Limb (tissue), 2 donors: ENCODE data around the gene MLH3.

ENCODE experiments used
- DNase-seq, 2 donors: peaks; one replicate each; pipeline ENCODE4 v3.0.0-alpha.2; 2016; ENCODE audit errors: extremely low spot score in 2 of 2

The MLH3 gene

DNA sequence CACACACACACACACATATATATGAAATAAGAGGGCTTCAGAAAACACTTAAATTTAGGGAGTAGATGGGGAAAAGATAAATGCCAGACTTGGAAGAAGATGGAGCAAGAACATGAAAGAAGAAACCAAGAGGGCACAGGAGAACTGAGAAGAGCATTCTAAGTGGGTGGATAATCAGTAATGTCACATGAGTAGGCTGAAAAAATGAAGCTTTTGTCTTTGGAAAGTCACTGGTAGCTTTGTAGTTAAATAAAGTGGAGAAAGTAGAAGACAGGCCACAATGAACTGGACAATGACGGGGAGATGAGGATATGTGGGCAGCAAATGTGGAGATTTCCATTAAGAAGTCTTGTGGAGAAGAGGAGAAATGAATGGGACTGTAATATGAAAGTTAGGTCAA, 15.9 kb upstream of the MLH3 start:
- no peak for DNase-seq

DNA sequence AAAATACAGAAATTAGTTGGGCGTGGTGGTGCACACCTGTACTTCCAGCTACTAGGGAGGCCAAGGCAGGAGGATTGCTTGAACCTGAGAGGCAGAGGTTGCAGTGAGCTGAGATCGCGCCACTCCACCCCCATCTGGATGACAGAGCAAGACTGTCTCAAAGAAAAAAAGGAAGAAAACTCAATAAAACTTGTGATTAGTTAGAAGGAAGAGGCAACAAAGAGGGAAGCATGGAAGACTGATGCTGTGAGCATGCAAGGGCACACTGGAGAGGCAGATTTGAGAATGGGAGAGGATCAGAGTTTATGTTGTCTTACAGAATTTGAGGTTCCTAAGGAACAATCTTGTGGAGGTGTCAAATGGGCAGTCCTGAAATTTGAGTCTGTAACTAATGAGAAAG, 15.4 kb upstream of the MLH3 start:
- DNase-seq = no peak

DNA sequence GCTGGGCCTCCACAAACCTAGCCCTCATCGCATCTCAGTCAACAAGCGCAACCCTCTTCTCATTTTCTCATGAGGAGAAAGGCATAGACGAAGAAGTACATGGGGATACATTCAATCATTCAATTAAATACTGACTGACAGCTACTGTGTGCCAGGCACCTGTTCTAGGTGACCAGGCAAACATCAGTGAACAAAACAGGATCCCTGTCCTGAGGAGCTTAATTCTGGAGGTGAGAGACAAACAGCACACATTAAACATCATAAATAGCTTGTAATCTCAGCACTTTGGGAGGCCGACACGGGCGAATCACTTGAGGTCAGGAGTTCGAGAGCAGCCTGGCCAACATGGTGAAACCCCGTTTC, 12.9 kb upstream of the MLH3 start:
- DNase-seq = no peak

DNA sequence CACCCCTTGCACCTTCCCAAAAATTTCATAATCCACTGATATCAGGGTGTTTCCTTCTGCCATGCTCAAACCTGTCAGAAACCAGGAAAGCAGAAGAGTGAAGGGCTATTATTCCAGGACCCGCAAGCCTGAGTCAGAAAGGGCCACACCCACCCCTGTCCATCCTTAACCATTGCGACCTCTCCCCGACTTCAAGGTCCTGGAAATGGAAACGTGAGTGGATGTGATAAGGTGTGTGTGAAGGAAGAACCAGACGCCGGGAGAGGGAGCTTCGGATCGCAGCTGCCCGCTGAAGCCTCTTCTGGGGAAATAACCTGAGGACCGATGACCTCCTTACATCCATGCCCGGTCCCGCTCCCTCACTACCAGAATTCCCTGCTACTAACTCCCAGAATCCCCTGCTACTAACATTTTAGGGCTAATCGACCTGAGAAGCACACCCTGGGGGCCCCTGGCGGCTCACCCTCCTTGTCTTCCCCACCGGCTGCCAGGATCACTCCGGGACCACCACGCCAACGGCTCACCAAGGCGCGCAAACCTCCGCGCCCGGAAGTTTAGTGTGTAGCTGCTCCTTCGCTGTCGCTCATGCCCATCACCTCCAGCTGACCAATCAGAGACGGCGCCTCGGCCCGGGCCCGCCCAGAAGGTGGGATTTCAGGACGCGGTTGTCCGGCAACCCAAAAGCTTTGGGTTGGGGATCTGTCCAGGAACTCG, 12.4 kb upstream of the MLH3 start, which contains the start of gene ACYP1:
ACYP1 (minus strand) TSS at position 534 of the 714 bp plus-strand sequence; CDS start at position 63, 471 bp downstream.
- peak; percentile 88 to 96 for DNase-seq

DNA sequence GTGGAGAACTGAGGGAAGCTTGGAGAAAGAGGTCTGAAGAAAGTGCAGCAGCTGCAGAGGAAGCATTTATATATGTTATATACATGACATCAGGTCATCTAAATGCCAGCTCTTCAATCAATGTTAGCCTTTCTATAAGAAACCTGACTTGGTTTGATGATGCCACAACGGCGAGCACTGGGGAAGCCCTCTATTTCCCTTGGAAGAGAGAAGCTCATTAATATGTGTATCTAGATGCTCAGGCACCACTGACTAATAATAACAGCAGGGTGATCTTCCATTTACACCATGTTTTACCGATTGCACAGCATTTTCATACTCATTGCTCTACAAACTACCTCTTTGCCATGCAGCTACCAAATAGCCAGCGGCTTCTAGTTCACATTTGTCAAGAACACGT, 11.7 kb upstream of the MLH3 start:
- DNase-seq = no peak

DNA sequence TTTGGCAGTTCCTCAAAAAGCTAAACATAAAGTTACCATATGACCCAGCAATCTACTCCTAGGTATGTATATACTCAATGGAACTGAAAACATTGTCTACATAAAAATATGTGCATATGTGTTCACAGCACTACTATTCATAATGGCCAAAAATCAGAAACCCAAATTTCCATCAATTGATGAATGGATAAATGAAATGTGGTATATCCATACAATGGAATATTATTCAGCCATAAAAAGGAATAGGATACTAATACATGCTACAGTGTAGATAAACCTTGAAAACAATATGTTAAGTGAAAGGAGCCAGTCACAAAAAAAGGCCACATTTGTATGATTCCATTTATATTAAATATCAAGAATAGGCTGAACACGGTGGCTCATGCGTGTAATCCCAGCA, 9.2 kb upstream of the MLH3 start:
- DNase-seq = no peak

DNA sequence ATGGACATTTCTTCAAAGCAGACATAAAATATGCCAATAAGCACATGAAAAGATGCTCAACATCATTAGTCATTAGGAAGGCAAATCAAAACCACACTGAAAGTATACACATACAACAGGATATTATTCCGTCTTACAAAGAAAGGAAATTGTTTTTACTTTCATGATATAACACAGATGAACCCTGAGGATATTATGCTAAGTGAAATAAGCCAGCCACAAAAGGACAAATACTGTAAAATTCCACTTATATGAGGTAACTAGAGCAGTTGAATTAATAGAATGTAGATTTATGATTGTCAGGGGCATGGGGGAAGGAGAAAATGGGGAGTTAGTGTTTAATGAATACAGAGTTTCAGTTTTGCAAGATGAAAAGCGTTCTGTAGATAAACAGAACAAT, 8.4 kb upstream of the MLH3 start:
- DNase-seq = no peak

DNA sequence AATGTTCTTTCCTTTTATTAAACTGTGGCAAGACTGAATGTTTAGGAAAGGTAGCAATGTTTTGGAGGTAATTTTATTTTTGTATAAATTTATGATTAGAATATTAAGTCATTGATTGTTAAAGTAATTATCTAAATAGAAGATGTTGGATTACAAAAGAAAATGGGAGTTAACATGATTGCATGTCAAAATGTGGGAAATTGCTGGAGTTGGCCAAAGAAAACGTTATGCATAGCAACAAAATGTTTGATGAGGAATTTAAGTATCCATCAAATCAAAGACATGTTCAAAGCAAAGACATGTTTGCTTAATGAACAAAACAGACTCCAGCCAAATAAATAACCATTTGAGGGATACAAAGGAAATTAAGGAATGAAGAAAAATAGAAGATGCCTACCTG, 3.2 kb upstream of the MLH3 start:
- no peak for DNase-seq

DNA sequence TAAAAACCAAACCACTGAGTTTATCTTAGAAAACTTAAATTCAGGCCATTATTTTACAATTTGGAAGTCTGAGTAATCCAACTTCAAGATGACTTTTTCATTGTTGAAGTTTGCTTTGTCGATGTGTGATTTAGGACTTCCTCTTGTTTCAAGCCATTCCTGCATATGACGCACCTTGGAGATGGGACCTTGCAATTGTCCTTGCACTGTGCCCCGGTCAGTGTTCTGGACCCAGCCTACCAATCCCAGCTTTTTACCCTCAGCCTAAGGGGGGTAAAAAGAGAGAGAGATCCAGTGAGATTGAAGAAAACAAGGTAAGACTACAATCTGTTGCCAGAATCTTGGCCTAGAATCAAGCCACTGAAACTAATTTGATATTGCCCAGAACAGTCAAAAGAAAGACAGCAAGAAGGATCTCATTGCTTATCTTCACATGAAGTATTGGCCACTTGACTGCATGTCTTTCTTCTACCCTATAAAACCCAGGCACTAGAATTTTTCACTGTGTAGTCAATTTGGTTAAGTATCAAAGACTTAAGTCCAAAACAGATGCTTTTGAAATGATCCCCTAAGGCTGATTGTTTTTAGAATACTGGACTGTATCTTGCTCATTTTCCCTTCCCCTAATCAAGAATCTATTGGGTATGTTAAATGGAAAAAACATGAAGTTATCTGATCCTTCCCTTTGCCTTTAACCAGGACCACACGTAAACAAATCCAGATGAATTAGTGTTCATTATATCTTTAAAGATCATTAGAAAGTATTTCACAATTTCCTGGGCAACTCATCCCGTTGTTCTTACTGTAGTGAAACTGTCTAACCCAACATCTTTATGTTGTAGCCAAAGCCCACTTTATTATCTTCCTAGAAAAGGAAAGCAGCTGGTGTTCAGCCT, 2.4 kb upstream of the MLH3 start:
- DNase-seq = no peak

DNA sequence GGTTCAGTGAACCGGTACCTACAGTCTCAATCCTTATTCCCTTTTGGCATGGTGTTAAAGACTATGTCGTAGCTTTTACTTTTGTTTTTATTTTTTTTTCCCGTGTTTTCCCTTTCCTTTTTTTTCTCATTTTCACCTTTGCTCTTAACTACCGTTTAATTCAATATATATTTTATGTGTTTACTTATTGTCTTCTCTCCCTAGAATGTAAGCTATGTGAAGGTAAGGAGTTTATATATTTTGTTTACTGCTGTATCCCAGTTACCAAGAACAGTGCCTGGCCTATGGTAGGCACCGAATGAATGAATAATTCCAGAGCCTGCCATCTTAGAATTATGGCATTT, 261 bp upstream of the MLH3 start:
- no peak for DNase-seq

DNA sequence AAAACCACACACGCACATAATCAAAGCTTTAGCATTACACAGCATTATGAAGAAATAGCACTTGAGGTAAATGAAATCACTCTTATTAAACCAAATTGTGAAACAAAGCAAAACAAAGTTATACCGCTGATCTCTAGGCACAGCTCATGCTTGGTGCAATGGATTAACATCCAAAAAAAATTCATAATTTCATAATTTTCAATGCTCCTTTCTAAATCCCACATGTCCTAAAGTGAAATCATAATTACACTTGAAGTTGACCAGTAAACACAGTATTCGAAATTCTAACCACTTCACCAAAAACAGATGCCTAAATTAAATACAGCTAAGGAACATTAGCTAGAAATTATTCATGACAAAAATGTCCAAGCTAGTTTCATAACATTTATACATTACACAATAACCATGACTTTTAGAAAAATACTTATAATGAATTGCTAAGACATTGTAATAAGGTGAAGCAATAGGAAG, 1.5 kb downstream of the MLH3 start:
- DNase-seq = no peak

DNA sequence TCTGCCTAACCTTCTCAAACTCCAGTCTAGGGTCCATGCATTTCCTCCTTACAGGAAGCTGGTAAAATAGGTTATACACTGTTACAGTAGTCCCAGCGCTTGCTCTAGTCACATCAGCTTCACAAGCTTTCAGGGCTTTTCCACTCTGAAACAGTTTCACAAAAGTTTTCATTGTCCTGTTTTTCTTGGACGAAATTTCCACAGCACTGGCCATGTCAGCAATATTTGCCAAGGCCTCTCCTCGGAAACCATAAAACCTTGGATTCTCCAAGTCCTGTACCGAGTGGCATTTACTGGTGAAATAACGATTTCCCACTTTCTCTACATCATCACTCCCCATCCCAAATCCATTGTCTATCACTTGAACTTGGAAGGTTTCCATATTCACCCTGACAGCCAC, 2.1 kb downstream of the MLH3 start:
- no peak for DNase-seq

DNA sequence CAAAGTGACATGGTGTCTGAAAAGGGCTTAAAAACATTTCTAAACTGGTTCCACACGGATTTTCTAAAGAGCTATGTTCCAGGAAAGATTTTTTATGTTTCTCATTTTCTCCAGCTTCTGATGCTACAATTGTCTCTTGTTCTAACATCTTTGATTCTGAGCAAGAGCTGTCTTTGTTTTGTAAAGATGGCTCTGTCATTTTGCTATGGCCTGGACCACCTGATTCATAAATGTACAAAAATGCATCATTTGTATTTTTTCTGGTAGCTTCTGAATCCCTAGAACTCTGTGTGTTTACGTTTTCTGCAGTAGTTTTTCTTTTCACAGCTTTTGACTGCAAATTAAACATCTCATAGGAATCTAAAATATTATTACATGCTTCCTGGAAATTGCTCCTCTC, 3.2 kb downstream of the MLH3 start:
- no peak for DNase-seq

DNA sequence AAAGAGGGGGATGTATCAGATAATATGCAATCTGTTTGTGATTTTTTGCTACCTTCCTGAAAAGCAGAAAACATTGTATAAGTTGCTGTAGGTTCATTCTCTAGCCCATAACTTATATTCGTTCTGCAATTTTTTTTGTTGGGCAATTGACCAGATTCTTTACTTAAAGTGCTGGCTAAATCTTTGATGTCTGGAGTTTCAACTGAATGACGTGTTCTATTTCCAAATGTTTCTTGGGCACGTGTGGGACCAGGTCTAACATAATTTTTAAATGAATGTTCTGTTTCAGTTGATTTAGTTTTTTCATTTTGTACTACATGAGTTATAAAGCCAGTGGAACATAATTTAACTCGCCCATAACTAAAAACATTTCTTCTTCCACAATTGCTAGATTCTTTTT, 3.8 kb downstream of the MLH3 start:
- no peak for DNase-seq

DNA sequence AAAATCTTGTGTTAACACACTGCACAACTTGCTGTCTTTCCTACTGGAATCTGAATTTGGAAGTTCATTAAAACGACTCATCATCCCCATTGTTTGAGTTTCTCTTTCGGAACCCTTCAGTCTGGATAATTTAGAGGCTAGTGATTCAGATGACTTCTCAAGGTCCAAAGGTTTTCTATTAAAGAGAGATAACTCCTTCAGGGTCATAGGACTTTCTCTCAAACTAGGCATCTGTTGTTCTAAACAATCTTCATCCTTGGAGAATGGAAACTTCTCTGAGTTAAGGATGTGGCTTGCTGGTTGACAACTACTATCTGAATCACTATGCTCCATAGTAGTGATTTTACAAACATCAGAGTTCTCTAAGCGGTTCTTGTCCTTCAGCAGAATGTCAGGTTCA, 4.4 kb downstream of the MLH3 start:
- DNase-seq = no peak

DNA sequence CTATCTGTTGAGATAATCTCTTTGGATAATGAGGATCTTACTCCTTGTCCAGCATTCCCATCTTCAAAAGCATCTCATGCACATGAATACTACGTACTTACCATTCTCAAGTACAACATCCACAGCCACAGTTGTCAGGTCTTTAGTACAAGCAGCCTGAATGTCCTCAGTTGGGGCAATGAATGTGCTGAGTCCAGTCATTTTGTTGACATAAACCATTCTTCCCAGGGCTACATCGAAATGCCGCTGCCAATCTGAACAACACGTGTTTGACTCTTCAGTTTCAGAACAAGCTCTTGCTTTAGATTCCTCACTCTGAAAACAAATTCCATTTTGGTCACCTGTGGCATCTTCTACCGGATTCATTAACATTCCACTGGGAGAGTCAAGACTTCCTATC, 5.0 kb downstream of the MLH3 start:
- no peak for DNase-seq

DNA sequence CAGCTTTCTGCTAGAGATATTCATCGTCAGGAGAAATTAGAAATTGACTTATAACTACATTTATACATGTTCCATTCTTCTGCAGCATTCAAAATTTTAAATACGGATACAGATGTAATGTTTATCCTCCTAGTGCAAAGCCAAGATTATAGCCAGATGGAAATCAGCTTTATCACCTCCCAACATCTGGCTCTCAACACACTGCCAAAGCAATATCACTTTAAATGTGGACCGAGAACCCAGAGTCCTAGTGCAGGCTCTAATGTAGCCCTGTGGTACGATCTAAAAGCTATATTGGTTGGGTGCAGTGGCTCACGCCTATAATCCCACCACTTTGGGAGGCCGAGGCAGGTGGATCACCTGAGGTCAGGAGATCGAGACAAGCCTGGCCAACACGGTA, 6.5 kb downstream of the MLH3 start:
- peak in 1 of 2 donors; percentile 54 for DNase-seq

DNA sequence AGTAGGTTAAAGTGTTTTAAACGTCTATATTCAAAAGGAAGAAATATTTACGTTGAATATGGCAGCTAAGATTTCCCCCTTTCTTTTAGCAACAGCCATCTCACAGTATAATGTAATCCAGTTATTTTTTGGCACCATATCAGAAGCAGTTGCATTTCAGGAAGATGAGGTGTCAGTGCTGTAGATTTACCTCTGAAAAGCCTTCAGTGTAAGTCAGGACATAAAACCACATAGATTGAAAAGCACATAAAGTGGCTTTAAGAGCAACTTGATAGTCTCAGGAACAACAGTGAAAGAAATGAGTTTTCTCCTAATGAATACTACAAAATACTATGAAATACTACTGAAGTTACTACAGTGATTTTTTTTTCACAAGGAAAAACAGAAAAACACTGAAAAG, 6.9 kb downstream of the MLH3 start:
- peak in 1 of 2 donors; percentile 21 for DNase-seq

DNA sequence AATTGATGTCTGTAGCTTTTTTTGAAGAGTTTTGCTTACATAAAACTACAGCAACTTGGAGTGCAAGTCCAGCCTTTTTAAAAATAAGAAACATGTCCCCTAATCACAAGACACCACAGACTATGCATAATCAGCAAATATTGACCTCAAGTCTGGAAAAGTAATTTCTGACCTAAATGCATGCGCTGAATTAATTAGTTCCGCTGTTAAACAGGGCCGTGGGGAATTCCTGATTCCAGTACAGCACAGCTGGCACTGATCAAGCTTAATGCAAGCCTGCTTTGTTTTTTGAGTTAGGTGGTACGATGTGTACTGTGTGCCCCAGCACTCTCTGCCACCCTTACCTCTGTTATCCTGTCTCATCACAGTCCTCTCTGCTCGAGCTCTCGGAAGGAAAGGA, 9.2 kb downstream of the MLH3 start:
- DNase-seq = no peak

DNA sequence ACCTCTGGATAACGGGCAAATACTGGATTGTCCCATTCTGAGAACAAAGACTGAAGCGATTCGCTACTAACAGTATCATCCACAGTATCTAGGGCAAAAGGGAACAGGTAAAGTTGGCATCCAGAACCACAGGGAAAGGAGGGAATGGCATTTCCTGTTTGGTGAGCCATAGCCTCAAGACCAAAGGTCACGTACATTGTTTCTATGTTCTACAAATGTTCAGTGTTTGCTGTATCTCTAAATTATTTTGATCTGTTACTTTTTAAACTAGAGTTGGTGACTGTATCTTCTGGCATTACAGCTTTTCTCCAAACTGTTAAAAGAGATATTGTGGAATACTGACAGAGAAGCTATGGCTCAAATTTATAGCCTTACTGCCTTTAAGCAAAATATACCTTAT, 9.7 kb downstream of the MLH3 start:
- DNase-seq = no peak

DNA sequence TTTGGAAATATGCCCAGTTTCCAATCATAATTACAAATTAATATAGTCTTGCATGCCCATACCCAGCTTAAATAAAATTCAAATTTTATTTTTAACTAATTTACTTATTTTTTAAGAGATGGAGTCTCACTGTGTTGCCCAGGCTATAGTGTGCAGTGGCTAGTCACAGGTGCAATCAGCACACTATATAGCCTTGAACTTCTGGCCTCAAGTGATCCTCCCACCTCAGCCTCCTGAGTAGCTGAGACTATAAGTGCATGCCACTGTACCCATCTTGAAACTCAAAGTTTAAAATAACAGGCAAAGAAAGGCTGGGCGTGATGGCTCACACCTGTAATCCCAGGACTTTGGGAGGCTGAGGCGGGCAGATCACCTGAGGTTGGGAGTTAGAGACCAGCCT, 10.3 kb downstream of the MLH3 start:
- no peak for DNase-seq

DNA sequence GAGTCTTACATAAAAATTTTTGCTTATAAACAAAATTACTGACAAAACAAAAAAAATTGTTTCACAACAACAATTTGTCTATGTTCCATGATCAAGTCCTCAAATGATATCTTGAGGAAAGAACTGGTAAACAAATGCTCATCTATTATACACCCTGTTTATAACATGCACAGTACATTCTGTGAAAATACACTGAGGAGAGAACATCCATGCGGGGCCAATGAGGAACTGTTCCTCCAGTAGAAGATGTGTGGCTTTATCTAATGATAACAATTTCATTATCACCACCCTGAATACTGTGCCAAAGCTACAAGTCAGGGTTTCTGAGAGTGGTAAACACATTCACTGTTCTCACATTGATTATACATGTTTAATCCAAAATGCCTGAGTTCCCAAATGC, 10.8 kb downstream of the MLH3 start:
- DNase-seq = no peak

DNA sequence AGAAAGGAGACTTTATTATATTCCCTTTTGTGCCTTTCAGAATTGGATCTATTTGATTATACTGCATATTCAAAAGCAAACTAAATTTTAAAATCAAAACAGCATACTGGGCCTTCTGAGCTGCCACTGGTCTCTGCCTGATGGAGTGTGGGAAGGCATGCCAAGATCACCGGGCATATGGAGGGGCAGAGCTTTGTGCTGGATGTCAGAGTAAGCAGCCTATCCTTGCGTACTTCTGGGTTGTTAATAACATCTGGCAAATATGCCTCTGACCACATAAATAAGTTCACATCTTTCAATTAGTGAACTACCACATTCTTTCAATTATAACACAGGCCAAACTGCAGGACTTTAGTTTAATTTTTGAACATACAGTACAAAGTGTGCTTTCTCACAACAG, 18.3 kb downstream of the MLH3 start:
- DNase-seq = no peak
